HG02943 (cell line): ENCODE results near the gene UNC45A.

Experiments
- ATAC-seq: cut with Tn5 transposase; IDR thresholded peaks from one replicate; pipeline ENCODE4 v1.9.1; 2021; ENCODE audit warnings: mild to moderate bottlenecking, low read depth, moderate library complexity; ENCODE audit not compliant: unreplicated experiment

The UNC45A gene

DNA sequence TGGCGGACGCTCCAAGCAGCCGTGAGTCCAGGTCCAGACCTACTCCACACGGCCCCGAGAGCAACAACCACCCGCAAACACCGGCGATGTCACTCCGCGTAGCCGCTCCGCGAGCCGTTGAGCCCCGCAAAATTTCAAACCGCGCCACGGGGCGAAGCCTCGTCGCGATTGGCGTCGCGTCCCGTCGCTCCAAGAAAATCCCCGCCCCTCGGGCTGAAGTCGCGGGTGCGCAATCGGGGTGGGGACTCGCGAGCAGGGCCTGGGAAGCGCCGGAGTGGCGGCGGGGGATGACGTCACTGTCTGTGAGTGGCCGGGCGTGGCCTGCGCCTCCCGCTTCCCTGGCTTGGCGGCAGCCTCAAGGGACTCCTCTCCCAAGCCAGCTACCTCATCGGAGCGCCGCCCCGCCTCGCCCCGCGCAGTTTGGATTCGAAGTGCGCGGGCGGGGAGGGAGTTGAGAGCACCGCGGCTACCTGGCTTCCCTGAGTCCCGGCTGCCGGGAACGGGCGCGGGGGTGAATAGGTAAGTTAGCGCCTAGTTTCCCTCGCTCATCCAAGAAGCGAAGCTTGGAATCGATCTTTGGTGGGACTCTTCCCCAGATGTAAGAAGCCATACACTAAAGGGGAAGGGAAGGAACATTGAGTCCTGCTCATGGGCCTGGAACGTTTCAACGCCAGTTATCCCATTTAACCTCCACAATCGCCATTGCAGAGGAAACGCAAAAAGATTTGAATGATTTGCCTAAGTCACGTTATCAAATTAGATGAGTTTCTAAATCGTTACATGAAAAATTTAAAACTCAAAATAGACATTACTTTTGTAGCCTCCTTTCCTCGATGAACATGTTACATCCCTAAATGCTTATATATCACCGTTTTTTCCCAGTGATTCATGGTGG lies 59.6 kb downstream of the UNC45A start, which contains the start of gene PRC1:
TSS of gene PRC1 (minus strand) at position 119 of the 895 bp plus-strand sequence. CDS start at position 1, 118 bp downstream.
- ATAC-seq: peak; percentile 93

DNA sequence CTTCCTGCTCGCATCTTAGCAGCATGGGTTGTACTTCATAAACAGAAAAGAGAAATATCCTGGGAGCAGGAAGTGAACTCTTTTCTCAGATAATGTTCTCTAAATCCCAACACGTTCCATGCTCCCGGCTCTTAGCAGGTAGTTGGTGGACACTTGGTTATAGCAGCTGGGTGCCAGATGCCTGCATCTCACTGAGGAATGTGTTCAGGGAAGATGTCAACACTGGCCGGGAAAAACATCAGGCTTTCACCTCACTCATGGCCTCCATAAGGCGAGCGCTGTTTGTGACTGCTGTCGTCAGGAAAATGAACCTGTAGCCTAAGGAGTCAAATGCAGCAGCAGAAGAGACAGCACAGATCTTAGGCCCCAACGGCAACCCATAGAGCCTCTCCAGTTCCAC lies 63.7 kb downstream of the UNC45A start:
- no peak for ATAC-seq

DNA sequence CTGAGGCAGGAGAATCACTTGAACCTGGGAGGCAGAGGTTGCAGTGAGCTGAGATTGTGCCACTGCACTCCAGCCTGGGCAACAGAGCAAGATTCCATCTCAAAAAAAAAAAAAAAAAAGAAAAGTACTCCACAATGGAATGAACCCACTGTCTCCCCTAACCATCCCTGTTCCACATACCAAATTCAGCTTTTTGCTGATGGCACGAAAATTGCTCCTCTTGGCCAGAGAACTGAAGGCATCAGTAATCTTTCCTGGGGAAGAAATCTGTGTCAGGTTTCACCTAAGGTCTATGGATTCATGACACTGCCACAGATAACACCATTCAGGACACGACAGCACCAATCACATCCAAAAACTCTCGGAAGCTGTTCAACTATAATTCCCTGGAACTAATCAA lies 66.1 kb downstream of the UNC45A start:
- no peak for ATAC-seq
